ENCODE data around the gene BCCIP. TPM values are rescaled to one million over a fixed set of nuclear protein-coding genes. Genes with fewer than 3 reads are reported as not detected.

The BCCIP gene
- total and polyA plus RNA-seq, 2 experiments from 2014 or later: 43.9 to 92.6 TPM

GRCh38 chr10:125801574-125801973 is 21.8 kb upstream of the BCCIP start:
- DNase-seq: no peak
- Histone ChIP-seq H3K4me2 (ENCODE audit: unreplicated experiment) (no peak overlapping the region), H3K4me1 (ENCODE audit: insufficient read depth) (no peaks in the 10 kb centered on the region), H4K20me1 (ENCODE audit: insufficient read depth) (no peaks in the 10 kb centered on the region), H3K9me3 (ENCODE audit: low read depth) (no peaks in the 10 kb centered on the region), H3F3A (ENCODE audit: insufficient read depth) (no peaks in the 10 kb centered on the region), H2AFZ (no peak overlapping the region), H3K79me2 (ENCODE audit: insufficient read depth) (no peaks in the 10 kb centered on the region), H3K9ac (no peak overlapping the region), H3K27ac (no peak overlapping the region), H3K27me3 (replicated peaks; ENCODE audit: insufficient read depth) (no peaks in the 10 kb centered on the region), H3K36me3 (ENCODE audit: low read depth) (peaks cover 7% of the 10 kb centered on the region; the same call in 1 of the 2 replicates), H3K4me3 (no peak overlapping the region), H3K9me2 (ENCODE audit: insufficient read depth) (no peaks in the 10 kb centered on the region)
- TF ChIP-seq EZH2phosphoT487 (IDR thresholded peaks at IDR 0.05; ENCODE audit: insufficient read depth, low read depth) (no peak), EZH2 (IDR thresholded peaks at IDR 0.05; ENCODE audit: insufficient read depth, poor library complexity, severe bottlenecking) (no peak)
- in situ Hi-C loops (cut with MboI): no loop called here
- WGBS, 2 experiments (ENCODE audit: low coverage in 1 of 2, low lambda C conversion rate in 2 of 2, missing lambda C conversion rate in 2 of 2): 100% methylated on average over 1 of the region's 1 CpG

- Histone ChIP-seq H3K9me2 (ENCODE audit: insufficient read depth) (no peaks in the 10 kb centered on the region), H3K27me3 (replicated peaks; ENCODE audit: insufficient read depth) (no peaks in the 10 kb centered on the region), H4K20me1 (ENCODE audit: insufficient read depth) (no peaks in the 10 kb centered on the region), H3K4me1 (ENCODE audit: insufficient read depth) (no peaks in the 10 kb centered on the region), H3K79me2 (ENCODE audit: insufficient read depth) (no peaks in the 10 kb centered on the region), H2AFZ (no peak overlapping the region), H3K4me3 (no peak overlapping the region), H3K36me3 (ENCODE audit: low read depth) (peaks cover 7% of the 10 kb centered on the region; the same call in 1 of the 2 replicates), H3F3A (ENCODE audit: insufficient read depth) (no peaks in the 10 kb centered on the region), H3K4me2 (ENCODE audit: unreplicated experiment) (no peak overlapping the region), H3K27ac (no peak overlapping the region), H3K9me3 (ENCODE audit: low read depth) (no peaks in the 10 kb centered on the region), H3K9ac (no peak overlapping the region)
- in situ Hi-C loops (cut with MboI): no loop called here
- no peak for TF ChIP-seq EZH2phosphoT487 (IDR thresholded peaks at IDR 0.05; ENCODE audit: insufficient read depth, low read depth)
- 75 to 77% methylated on average over 5 of the region's 5 CpGs for WGBS, 2 experiments (ENCODE audit: low coverage in 1 of 2, low lambda C conversion rate in 2 of 2, missing lambda C conversion rate in 2 of 2)
- no peak for DNase-seq
Measured at GRCh38 chr10:125802131-125802530, 21.2 kb upstream of the BCCIP start.

- TF ChIP-seq EZH2phosphoT487 (IDR thresholded peaks at IDR 0.05; ENCODE audit: insufficient read depth, low read depth): no peak
- no peak for TF ChIP-seq EZH2 (IDR thresholded peaks at IDR 0.05; ENCODE audit: insufficient read depth, poor library complexity, severe bottlenecking)
- no peak overlapping the region for H3K4me3 ChIP-seq
- H4K20me1 ChIP-seq (ENCODE audit: insufficient read depth): no peaks in the 10 kb centered on the region
- no peak for DNase-seq
- in situ Hi-C loops (cut with MboI): no loop called here
- H2AFZ ChIP-seq: no peak overlapping the region
- H3F3A ChIP-seq (ENCODE audit: insufficient read depth): no peaks in the 10 kb centered on the region
- H3K27me3 ChIP-seq (replicated peaks; ENCODE audit: insufficient read depth): no peaks in the 10 kb centered on the region
- H3K9me2 ChIP-seq (ENCODE audit: insufficient read depth): no peaks in the 10 kb centered on the region
- 96% methylated on average over 7 of the region's 7 CpGs for WGBS, 2 experiments (ENCODE audit: low coverage in 1 of 2, low lambda C conversion rate in 2 of 2, missing lambda C conversion rate in 2 of 2)
- no peak overlapping the region for H3K9ac ChIP-seq
- H3K4me1 ChIP-seq (ENCODE audit: insufficient read depth): no peaks in the 10 kb centered on the region
- H3K9me3 ChIP-seq (ENCODE audit: low read depth): no peaks in the 10 kb centered on the region
- no peak overlapping the region for H3K4me2 ChIP-seq (ENCODE audit: unreplicated experiment)
- no peak overlapping the region for H3K27ac ChIP-seq
- H3K79me2 ChIP-seq (ENCODE audit: insufficient read depth): no peaks in the 10 kb centered on the region
- peaks cover 7% of the 10 kb centered on the region; the same call in 1 of the 2 replicates for H3K36me3 ChIP-seq (ENCODE audit: low read depth)
Measured at GRCh38 chr10:125802739-125803138, 20.6 kb upstream of the BCCIP start.

GRCh38 chr10:125808047-125808446 is 15.3 kb upstream of the BCCIP start:
- no peaks in the 10 kb centered on the region for H3F3A ChIP-seq (ENCODE audit: insufficient read depth)
- H3K36me3 ChIP-seq (ENCODE audit: low read depth): peaks cover 19% of the 10 kb centered on the region; the same call in 1 of the 2 replicates
- H3K9me3 ChIP-seq (ENCODE audit: low read depth): no peaks in the 10 kb centered on the region
- DNase-seq: no peak
- no peak overlapping the region for H3K9ac ChIP-seq
- H3K4me2 ChIP-seq (ENCODE audit: unreplicated experiment): no peak overlapping the region
- no peak for TF ChIP-seq EZH2phosphoT487 (IDR thresholded peaks at IDR 0.05; ENCODE audit: insufficient read depth, low read depth)
- TF ChIP-seq EZH2 (IDR thresholded peaks at IDR 0.05; ENCODE audit: insufficient read depth, poor library complexity, severe bottlenecking): no peak
- no peak overlapping the region for H2AFZ ChIP-seq
- H3K9me2 ChIP-seq (ENCODE audit: insufficient read depth): no peaks in the 10 kb centered on the region
- H4K20me1 ChIP-seq (ENCODE audit: insufficient read depth): no peaks in the 10 kb centered on the region
- no peaks in the 10 kb centered on the region for H3K4me1 ChIP-seq (ENCODE audit: insufficient read depth)
- 83 to 85% methylated on average over 1 of the region's 1 CpG for WGBS, 2 experiments (ENCODE audit: low coverage in 1 of 2, low lambda C conversion rate in 2 of 2, missing lambda C conversion rate in 2 of 2)
- in situ Hi-C loops (cut with MboI): no loop called here
- H3K4me3 ChIP-seq: no peak overlapping the region
- no peaks in the 10 kb centered on the region for H3K27me3 ChIP-seq (replicated peaks; ENCODE audit: insufficient read depth)
- no peak overlapping the region for H3K27ac ChIP-seq
- no peaks in the 10 kb centered on the region for H3K79me2 ChIP-seq (ENCODE audit: insufficient read depth)

GRCh38 chr10:125811251-125811650 is 12.1 kb upstream of the BCCIP start:
- 59 to 83% methylated on average over 1 of the region's 1 CpG for WGBS, 2 experiments (ENCODE audit: low coverage in 1 of 2, low lambda C conversion rate in 2 of 2, missing lambda C conversion rate in 2 of 2)
- Histone ChIP-seq H3K4me3 (no peak overlapping the region), H3K27me3 (replicated peaks; ENCODE audit: insufficient read depth) (no peaks in the 10 kb centered on the region), H3K9me2 (ENCODE audit: insufficient read depth) (no peaks in the 10 kb centered on the region), H3K9me3 (ENCODE audit: low read depth) (no peaks in the 10 kb centered on the region), H3K4me2 (ENCODE audit: unreplicated experiment) (no peak overlapping the region), H3K4me1 (ENCODE audit: insufficient read depth) (no peaks in the 10 kb centered on the region), H2AFZ (no peak overlapping the region), H3F3A (ENCODE audit: insufficient read depth) (no peaks in the 10 kb centered on the region), H4K20me1 (ENCODE audit: insufficient read depth) (no peaks in the 10 kb centered on the region), H3K27ac (no peak overlapping the region), H3K36me3 (ENCODE audit: low read depth) (peaks cover 18% of the 10 kb centered on the region; the same call in 1 of the 2 replicates), H3K79me2 (ENCODE audit: insufficient read depth) (no peaks in the 10 kb centered on the region), H3K9ac (no peak overlapping the region)
- in situ Hi-C loops (cut with MboI): no loop called here
- TF ChIP-seq EZH2phosphoT487 (IDR thresholded peaks at IDR 0.05; ENCODE audit: insufficient read depth, low read depth) (no peak), EZH2 (IDR thresholded peaks at IDR 0.05; ENCODE audit: insufficient read depth, poor library complexity, severe bottlenecking) (no peak)
- DNase-seq: peak; percentile 7
